Skeletal muscle satellite cell (primary cell): ENCODE measurements around the gene CENPF.

Source experiments
- H3K27me3 ChIP-seq: 2 replicates; pipeline ENCODE4 v1.7.0; 2013; ENCODE audit warnings: low read length; ENCODE audit not compliant: control insufficient read depth, insufficient read depth
- H3K36me3 ChIP-seq: 2 replicates; pipeline ENCODE4 v1.7.0; 2013; ENCODE audit warnings: mild to moderate bottlenecking, control low read depth, low read length; ENCODE audit not compliant: insufficient read depth
- H3K4me1 ChIP-seq: 2 replicates; pipeline ENCODE4 v1.7.0; 2013; ENCODE audit warnings: low read length; ENCODE audit not compliant: control insufficient read depth, insufficient read depth
- H3K4me2 ChIP-seq: 2 replicates; pipeline ENCODE4 v1.7.0; 2013; ENCODE audit warnings: mild to moderate bottlenecking, low read length
- H3K4me3 ChIP-seq: 2 replicates; pipeline ENCODE4 v1.7.0; 2013; ENCODE audit warnings: low read length
- H3K9ac ChIP-seq: 2 replicates; pipeline ENCODE4 v1.7.0; 2013; ENCODE audit warnings: mild to moderate bottlenecking, low read depth, low read length, moderate library complexity
- H3K9me3 ChIP-seq: replicated peaks from 2 replicates; pipeline ENCODE4 v1.7.0; 2013; ENCODE audit warnings: mild to moderate bottlenecking, control low read depth, low read length

CENPF gene

GRCh38 chr1:214698559-214698958 lies 95.6 kb downstream of the CENPF start:
- no peaks in the 10 kb centered on the region for H3K36me3 ChIP-seq

GRCh38 chr1:214700437-214700836 lies 97.4 kb downstream of the CENPF start:
- Histone ChIP-seq H3K4me2 (no peak overlapping the region), H3K9ac (no peak overlapping the region), H3K4me1 (no peaks in the 10 kb centered on the region), H3K4me3 (no peak overlapping the region), H3K9me3 (no peaks in the 10 kb centered on the region), H3K27me3 (no peaks in the 10 kb centered on the region), H3K36me3 (no peaks in the 10 kb centered on the region)

More at GRCh38 chr1:214698559-214698958, 95.6 kb downstream of the CENPF start:
- Histone ChIP-seq H3K4me2 (no peak overlapping the region), H3K9me3 (no peaks in the 10 kb centered on the region), H3K4me1 (no peaks in the 10 kb centered on the region), H3K9ac (no peak overlapping the region), H3K4me3 (no peak overlapping the region), H3K27me3 (no peaks in the 10 kb centered on the region)

- peaks cover 3% of the 10 kb centered on the region for H3K4me1 ChIP-seq
- no peak overlapping the region for H3K4me2 ChIP-seq
- H3K36me3 ChIP-seq = no peaks in the 10 kb centered on the region
- H3K9ac ChIP-seq = no peak overlapping the region
- no peaks in the 10 kb centered on the region for H3K27me3 ChIP-seq
- H3K4me3 ChIP-seq = no peak overlapping the region
- H3K9me3 ChIP-seq = no peaks in the 10 kb centered on the region
Measured at GRCh38 chr1:214702556-214702955, 99.6 kb downstream of the CENPF start.

GRCh38 chr1:214707306-214708087 lies 104.5 kb downstream of the CENPF start:
- Histone ChIP-seq H3K27me3 (no peaks in the 10 kb centered on the region), H3K9ac (no peak overlapping the region), H3K9me3 (no peaks in the 10 kb centered on the region), H3K4me3 (no peak overlapping the region), H3K4me2 (no peak overlapping the region), H3K36me3 (no peaks in the 10 kb centered on the region), H3K4me1 (peaks cover 16% of the 10 kb centered on the region)

GRCh38 chr1:214708321-214708955 lies 105.4 kb downstream of the CENPF start:
- H3K4me1 ChIP-seq = peaks cover 16% of the 10 kb centered on the region
- no peak overlapping the region for H3K4me3 ChIP-seq

GRCh38 chr1:214709241-214709640 lies 106.2 kb downstream of the CENPF start:
- H3K36me3 ChIP-seq = no peaks in the 10 kb centered on the region
- no peaks in the 10 kb centered on the region for H3K9me3 ChIP-seq
- H3K4me3 ChIP-seq = no peak overlapping the region
- no peak overlapping the region for H3K4me2 ChIP-seq
- H3K27me3 ChIP-seq = no peaks in the 10 kb centered on the region
- peaks cover 16% of the 10 kb centered on the region for H3K4me1 ChIP-seq
- no peak overlapping the region for H3K9ac ChIP-seq

More at GRCh38 chr1:214708321-214708955, 105.4 kb downstream of the CENPF start:
- Histone ChIP-seq H3K4me2 (no peak overlapping the region), H3K36me3 (no peaks in the 10 kb centered on the region), H3K27me3 (no peaks in the 10 kb centered on the region), H3K9ac (no peak overlapping the region), H3K9me3 (no peaks in the 10 kb centered on the region)

- no peaks in the 10 kb centered on the region for H3K36me3 ChIP-seq
- H3K4me2 ChIP-seq = no peak overlapping the region
- H3K4me3 ChIP-seq = no peak overlapping the region
- H3K9me3 ChIP-seq = no peaks in the 10 kb centered on the region
- H3K4me1 ChIP-seq = peaks cover 11% of the 10 kb centered on the region
- no peak overlapping the region for H3K9ac ChIP-seq
- no peaks in the 10 kb centered on the region for H3K27me3 ChIP-seq
Measured at GRCh38 chr1:214712737-214713136, 109.7 kb downstream of the CENPF start.
